HCT116 (cell line): Measurements from ENCODE around the gene BAZ1B. TPM values are rescaled to one million over a fixed set of nuclear protein-coding genes. Genes with fewer than 3 reads are reported as not detected.
"Not testable (repeated sequence)": the region's sequence is repeated elsewhere in the genome, so short reads cannot be mapped to it uniquely, and the experiment has no call there.

Experiments
- ATAC-seq: fragments of 200-7000 bp; cut with Tn5 transposase; 2 replicates; pipeline ENCODE4 v1.9.1; 2020; ENCODE audit warnings: mild to moderate bottlenecking, moderate library complexity
- BruUV-seq: library from RNA; stranded (reverse); fragments of 400-500 nt; replicated peaks from 2 replicates; lab custom pipeline; 2021; lab: Mats Ljungman, UMichigan
- CTCF ChIA-PET: fragments of 300-600 bp; sonication (Branson Sonifier 250); formaldehyde crosslinking; loops from one replicate; lab custom pipeline; 2021; ENCODE audit warnings: antibody characterized with exemption; lab: Charles Lee
- POLR2A ChIA-PET: fragments of 300-600, 350-600 bp; sonication (Branson Sonifier 250); formaldehyde crosslinking; loops from one replicate; lab custom pipeline; 2021; ENCODE audit warnings: antibody characterized with exemption; lab: Charles Lee
- RAD21 ChIA-PET, 2 experiments: fragments of 300-600 bp; sonication (Branson Sonifier 250); formaldehyde crosslinking; loops; one replicate each; lab custom pipeline; 2023; ENCODE audit warnings: low total read pairs in 2 of 2; ENCODE audit not compliant: uncharacterized antibody in 2 of 2, unreplicated experiment in 2 of 2, low non-redundant PET in 1 of 2; lab: Charles Lee
- DNase-seq: peaks from one replicate; pipeline ENCODE4 v3.0.0-alpha.2; 2010; ENCODE audit warnings: low read depth, low spot score
- H2AFZ ChIP-seq: fragments of 200-600 bp; shearing (Covaris generic), sonication (generic); 2 replicates; pipeline ENCODE4 v1.6.1; 2017; ENCODE audit warnings: low read depth, mixed run types, mixed read lengths, antibody characterized with exemption, low read length; ENCODE audit not compliant: poor library complexity, severe bottlenecking
- H3K27ac ChIP-seq: 2 replicates; pipeline ENCODE4 v1.5.1; 2012; ENCODE audit warnings: low read depth, low read length
- H3K27me3 ChIP-seq: fragments of 200-600 bp; sonication (generic); 2 replicates; pipeline ENCODE4 v1.6.1; 2016; ENCODE audit warnings: mixed run types, low read length, mixed read lengths; ENCODE audit not compliant: insufficient read depth
- H3K36me3 ChIP-seq, 2 experiments: fragments of 200-500 bp in 1 of 2; fragments of 200-600 bp in 1 of 2; sonication (Bioruptor generic) in 1 of 2; sonication (generic) in 1 of 2; 2 replicates each; pipeline versions ENCODE4 v1.5.1 to v1.6.1; 2014 to 2016; ENCODE audit warnings: low read length in 2 of 2, inconsistent platforms in 1 of 2, mixed read lengths in 1 of 2, mixed run types in 1 of 2; ENCODE audit not compliant: insufficient read depth in 2 of 2, control insufficient read depth in 1 of 2
- H3K4me1 ChIP-seq, 2 experiments: fragments of 200-600 bp in 1 of 2; sonication (generic) in 1 of 2; 2 replicates each; pipeline versions ENCODE4 v1.5.1 to v1.6.1; 2012 to 2017; ENCODE audit warnings: low read length in 2 of 2, inconsistent platforms in 1 of 2, mild to moderate bottlenecking in 1 of 2, mixed read lengths in 1 of 2, mixed run types in 1 of 2, moderate library complexity in 1 of 2; ENCODE audit not compliant: insufficient read depth in 2 of 2, control insufficient read depth in 1 of 2
- H3K4me2 ChIP-seq: fragments of 200-600 bp; sonication (generic); 2 replicates; pipeline ENCODE4 v1.6.1; 2017; ENCODE audit warnings: mixed run types, low read length, mixed read lengths
- H3K4me3 ChIP-seq, 2 experiments: fragments of 200-600 bp in 1 of 2; sonication (generic) in 1 of 2; replicated peaks in 1 of 2; 2 replicates each; pipeline ENCODE4 v1.5.1; 2011 to 2016; ENCODE audit warnings: low read length in 2 of 2, control low read depth in 1 of 2, low read depth in 1 of 2, mild to moderate bottlenecking in 1 of 2, mixed read lengths in 1 of 2, mixed run types in 1 of 2
- H3K79me2 ChIP-seq: fragments of 200-600 bp; sonication (generic); 2 replicates; pipeline ENCODE4 v1.6.1; 2017; ENCODE audit warnings: mild to moderate bottlenecking, mixed run types, low read length, moderate library complexity, mixed read lengths; ENCODE audit not compliant: insufficient read depth
- H3K9ac ChIP-seq: fragments of 200-600 bp; sonication (generic); 2 replicates; pipeline ENCODE4 v1.6.1; 2016; ENCODE audit warnings: low read length, mixed read lengths
- H3K9me2 ChIP-seq: fragments of 200-600 bp; sonication (generic), shearing (Covaris generic); 2 replicates; pipeline ENCODE4 v1.6.1; 2017; ENCODE audit warnings: mixed run types, mild to moderate bottlenecking, moderate library complexity; ENCODE audit not compliant: insufficient read depth
- H3K9me3 ChIP-seq, 2 experiments: fragments of 200-500 bp in 1 of 2; fragments of 200-600 bp in 1 of 2; sonication (Bioruptor generic) in 1 of 2; sonication (generic) in 1 of 2; 2 replicates each; pipeline ENCODE4 v1.6.1; 2014 to 2017; ENCODE audit warnings: low read length in 2 of 2, mixed read lengths in 2 of 2, inconsistent platforms in 1 of 2, low read depth in 1 of 2, mild to moderate bottlenecking in 1 of 2, mixed run types in 1 of 2, moderate library complexity in 1 of 2; ENCODE audit not compliant: control insufficient read depth in 1 of 2, insufficient read depth in 1 of 2
- H4K20me1 ChIP-seq: fragments of 200-600 bp; sonication (generic), shearing (Covaris generic); 2 replicates; pipeline ENCODE4 v1.6.1; 2017; ENCODE audit warnings: mixed run types, mild to moderate bottlenecking, moderate library complexity; ENCODE audit not compliant: insufficient read depth
- EZH2 ChIP-seq: fragments of 200-600 bp; sonication (generic); IDR thresholded peaks from 2 replicates; pipeline ENCODE4 v1.6.1; 2017; ENCODE audit warnings: antibody characterized with exemption, mixed run types
- POLR2AphosphoS5 ChIP-seq: IDR thresholded peaks from 2 replicates; pipeline ENCODE4 v1.6.1; 2011; ENCODE audit warnings: mild to moderate bottlenecking, low read depth, low read length, moderate library complexity
- RAD21 ChIP-seq: IDR thresholded peaks from 2 replicates; pipeline ENCODE4 v1.6.1; 2012; ENCODE audit warnings: low read depth, mild to moderate bottlenecking
- intact Hi-C: fragments of 100-400 bp; cut with micrococcal nuclease; formaldehyde crosslinking; loops from 2 replicates; pipeline ENCODE4 v1.10.0; 2022
- total RNA-seq: library from RNA; stranded (reverse); gene quantifications from one replicate; pipeline ENCODE4 v1.2.1, GENCODE V29; 2021; ENCODE audit not compliant: unreplicated experiment
- TF ChIP-seq, protein P1 (sequence below): IDR thresholded peaks from 2 replicates; pipeline ENCODE4 v1.6.1; 2012; ENCODE audit warnings: low read depth
- TF ChIP-seq, protein P2 (sequence below), 3 experiments: fragments of 200-600 bp in 1 of 3; sonication (generic) in 1 of 3; IDR thresholded peaks in 2 of 3; conservative IDR thresholded peaks in 1 of 3; 2 replicates each; pipeline ENCODE4 v1.5.1; 2012 to 2017; ENCODE audit warnings: low read depth in 2 of 3, low read length in 2 of 3, antibody characterized with exemption in 1 of 3, borderline replicate concordance in 1 of 3, control low read depth in 1 of 3, mild to moderate bottlenecking in 1 of 3, mixed read lengths in 1 of 3, mixed run types in 1 of 3, moderate library complexity in 1 of 3; ENCODE audit not compliant: insufficient read depth in 1 of 3

Gene BAZ1B
- total RNA-seq, 1 experiment from 2014 or later: 81.1 TPM

DNA sequence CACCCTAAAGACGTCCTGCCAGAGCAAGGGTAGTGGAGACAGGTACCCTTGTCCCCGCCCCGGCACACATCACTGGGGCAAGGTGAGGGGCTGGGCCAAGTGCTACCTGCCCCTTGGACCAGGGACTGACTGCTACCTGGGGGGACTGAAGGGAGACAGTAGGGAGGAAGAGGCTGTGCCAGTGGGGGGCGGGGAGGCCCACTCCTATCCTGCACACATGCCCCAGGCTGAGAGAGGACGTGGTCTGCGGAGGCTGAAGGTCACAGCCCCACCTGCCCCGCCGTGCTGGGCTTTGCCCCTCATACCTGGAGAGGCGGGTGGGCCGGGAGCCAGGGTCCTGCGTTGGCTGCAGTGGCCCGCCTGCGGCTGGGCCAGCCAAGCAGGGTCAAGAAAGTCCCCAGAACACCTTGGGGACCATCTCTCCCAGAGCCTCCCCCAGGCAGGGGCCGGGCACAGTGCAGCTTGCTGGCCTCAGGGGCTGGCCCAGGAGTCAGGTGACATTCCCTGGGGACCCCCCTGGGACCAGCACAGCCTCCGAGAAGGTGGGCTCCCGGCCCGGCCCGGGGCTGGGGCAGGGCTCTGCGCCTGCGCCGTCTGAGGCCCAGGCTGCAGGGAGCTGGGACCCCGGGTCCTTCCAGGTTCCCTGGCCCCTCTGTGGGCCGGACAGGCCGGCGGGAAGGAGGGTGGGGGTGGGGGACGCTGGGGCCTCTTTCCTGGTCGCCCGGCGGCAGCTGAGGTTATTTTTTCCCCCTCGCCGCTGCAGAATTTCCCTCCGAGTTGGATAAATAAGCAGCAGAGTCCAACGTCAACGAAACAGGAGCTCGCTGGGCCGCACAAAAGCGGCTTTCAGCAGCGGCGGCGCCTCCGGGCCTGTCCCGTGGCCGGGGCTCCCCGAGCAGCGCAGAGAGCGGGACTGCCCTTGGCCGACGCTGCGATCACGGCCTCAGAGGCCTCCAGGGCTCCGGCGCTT is 98.3 kb downstream of the BAZ1B start (continued):
- TF ChIP-seq, protein P1, sequence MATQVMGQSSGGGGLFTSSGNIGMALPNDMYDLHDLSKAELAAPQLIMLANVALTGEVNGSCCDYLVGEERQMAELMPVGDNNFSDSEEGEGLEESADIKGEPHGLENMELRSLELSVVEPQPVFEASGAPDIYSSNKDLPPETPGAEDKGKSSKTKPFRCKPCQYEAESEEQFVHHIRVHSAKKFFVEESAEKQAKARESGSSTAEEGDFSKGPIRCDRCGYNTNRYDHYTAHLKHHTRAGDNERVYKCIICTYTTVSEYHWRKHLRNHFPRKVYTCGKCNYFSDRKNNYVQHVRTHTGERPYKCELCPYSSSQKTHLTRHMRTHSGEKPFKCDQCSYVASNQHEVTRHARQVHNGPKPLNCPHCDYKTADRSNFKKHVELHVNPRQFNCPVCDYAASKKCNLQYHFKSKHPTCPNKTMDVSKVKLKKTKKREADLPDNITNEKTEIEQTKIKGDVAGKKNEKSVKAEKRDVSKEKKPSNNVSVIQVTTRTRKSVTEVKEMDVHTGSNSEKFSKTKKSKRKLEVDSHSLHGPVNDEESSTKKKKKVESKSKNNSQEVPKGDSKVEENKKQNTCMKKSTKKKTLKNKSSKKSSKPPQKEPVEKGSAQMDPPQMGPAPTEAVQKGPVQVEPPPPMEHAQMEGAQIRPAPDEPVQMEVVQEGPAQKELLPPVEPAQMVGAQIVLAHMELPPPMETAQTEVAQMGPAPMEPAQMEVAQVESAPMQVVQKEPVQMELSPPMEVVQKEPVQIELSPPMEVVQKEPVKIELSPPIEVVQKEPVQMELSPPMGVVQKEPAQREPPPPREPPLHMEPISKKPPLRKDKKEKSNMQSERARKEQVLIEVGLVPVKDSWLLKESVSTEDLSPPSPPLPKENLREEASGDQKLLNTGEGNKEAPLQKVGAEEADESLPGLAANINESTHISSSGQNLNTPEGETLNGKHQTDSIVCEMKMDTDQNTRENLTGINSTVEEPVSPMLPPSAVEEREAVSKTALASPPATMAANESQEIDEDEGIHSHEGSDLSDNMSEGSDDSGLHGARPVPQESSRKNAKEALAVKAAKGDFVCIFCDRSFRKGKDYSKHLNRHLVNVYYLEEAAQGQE: no peak
- TF ChIP-seq EZH2 (no peak), POLR2AphosphoS5 (no peak), RAD21 (no peak)
- TF ChIP-seq, protein P2, sequence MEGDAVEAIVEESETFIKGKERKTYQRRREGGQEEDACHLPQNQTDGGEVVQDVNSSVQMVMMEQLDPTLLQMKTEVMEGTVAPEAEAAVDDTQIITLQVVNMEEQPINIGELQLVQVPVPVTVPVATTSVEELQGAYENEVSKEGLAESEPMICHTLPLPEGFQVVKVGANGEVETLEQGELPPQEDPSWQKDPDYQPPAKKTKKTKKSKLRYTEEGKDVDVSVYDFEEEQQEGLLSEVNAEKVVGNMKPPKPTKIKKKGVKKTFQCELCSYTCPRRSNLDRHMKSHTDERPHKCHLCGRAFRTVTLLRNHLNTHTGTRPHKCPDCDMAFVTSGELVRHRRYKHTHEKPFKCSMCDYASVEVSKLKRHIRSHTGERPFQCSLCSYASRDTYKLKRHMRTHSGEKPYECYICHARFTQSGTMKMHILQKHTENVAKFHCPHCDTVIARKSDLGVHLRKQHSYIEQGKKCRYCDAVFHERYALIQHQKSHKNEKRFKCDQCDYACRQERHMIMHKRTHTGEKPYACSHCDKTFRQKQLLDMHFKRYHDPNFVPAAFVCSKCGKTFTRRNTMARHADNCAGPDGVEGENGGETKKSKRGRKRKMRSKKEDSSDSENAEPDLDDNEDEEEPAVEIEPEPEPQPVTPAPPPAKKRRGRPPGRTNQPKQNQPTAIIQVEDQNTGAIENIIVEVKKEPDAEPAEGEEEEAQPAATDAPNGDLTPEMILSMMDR (IDR thresholded peaks at IDR 0.05 in 2 of 3, conservative IDR thresholded peaks at IDR 0.05 in 1 of 3; ENCODE audit: borderline replicate concordance in 1 of 3, insufficient read depth in 1 of 3, low read depth in 2 of 3, low read length in 2 of 3): no peak

DNA sequence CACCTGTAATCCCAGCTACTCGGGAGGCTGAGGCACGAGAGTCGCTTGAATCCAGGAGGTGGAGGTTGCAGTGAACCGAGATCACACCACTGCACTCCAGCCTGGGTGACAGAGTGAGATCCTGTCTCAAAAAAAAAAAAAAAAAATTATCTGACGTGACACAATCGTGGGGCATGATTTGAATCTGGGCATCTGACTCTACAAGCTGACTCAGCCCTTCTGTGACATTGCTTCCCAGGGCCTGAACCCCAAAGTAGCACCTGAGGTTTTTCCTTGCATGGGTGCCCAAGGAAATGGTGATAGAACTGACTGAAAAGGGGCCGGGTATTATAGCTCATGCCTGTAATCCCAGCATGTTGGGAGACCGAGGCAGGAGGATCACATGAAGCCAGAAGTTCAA is 101.5 kb downstream of the BAZ1B start:
- H3K27ac ChIP-seq, H4K20me1 ChIP-seq, H3K79me2 ChIP-seq, RAD21 ChIA-PET, ATAC-seq, POLR2A ChIA-PET, H3K36me3 ChIP-seq, CTCF ChIA-PET, BruUV-seq, intact Hi-C loops, DNase-seq, H3K9me3 ChIP-seq, H3K4me2 ChIP-seq, H2AFZ ChIP-seq, H3K9ac ChIP-seq, H3K4me3 ChIP-seq, H3K27me3 ChIP-seq, H3K9me2 ChIP-seq, H3K4me1 ChIP-seq: not testable (repeated sequence)

DNA sequence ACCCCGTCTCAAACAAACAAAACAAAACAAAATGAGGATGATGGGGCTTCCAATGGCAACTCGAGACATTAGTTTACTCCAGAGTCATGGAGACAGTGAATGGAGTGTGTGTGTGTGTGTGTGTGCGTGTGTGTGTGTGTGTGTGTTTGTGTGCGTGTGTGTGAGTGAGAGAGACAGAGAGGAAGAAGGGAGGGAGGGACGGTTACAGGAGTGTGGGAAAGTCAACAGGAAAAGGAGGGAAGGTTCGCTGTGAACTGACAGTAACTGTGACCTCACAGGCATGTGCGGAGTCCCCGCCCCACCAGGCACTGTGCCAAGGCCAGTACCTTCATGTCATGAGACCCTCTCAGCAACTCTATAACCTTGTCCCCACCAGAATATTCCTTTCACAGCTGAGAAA is 102.1 kb downstream of the BAZ1B start:
- H3K4me1 ChIP-seq, BruUV-seq, POLR2A ChIA-PET, RAD21 ChIA-PET, H3K9ac ChIP-seq, DNase-seq, H3K36me3 ChIP-seq, H3K4me3 ChIP-seq, H3K9me3 ChIP-seq, H3K4me2 ChIP-seq, H4K20me1 ChIP-seq, H3K27me3 ChIP-seq, H3K9me2 ChIP-seq, CTCF ChIA-PET, H2AFZ ChIP-seq, H3K79me2 ChIP-seq, intact Hi-C loops, H3K27ac ChIP-seq: not testable (repeated sequence)
- peak; percentile 61 for ATAC-seq
